Right cardiac atrium (tissue), 5 donors: ENCODE measurements around the gene SAXO2. TPM values are rescaled to one million over a fixed set of nuclear protein-coding genes. Genes with fewer than 3 reads are reported as not detected.
"Not testable (repeated sequence)": the region's sequence is repeated elsewhere in the genome, so short reads cannot be mapped to it uniquely, and the experiment has no call there.

Experiments used
- ATAC-seq, 2 donors: fragments of 200-7000 bp; cut with Tn5 transposase; one replicate each; pipeline versions ENCODE4 v1.8.0 to v1.9.1; 2020; ENCODE audit warnings: moderate library complexity in 2 of 2, mild to moderate bottlenecking in 1 of 2
- DNase-seq, 3 donors: peaks; one replicate each; pipeline ENCODE4 v3.0.0-alpha.2; 2020
- H3K27ac ChIP-seq: one replicate; pipeline ENCODE4 v1.5.1; 2013; ENCODE audit warnings: mild to moderate bottlenecking, low read length, control low read depth, moderate library complexity
- H3K27me3 ChIP-seq: one replicate; pipeline ENCODE4 v1.6.1; 2013; ENCODE audit not compliant: control insufficient read depth, insufficient read depth
- H3K4me1 ChIP-seq: one replicate; pipeline ENCODE4 v1.6.1; 2013; ENCODE audit warnings: low read length; ENCODE audit not compliant: control insufficient read depth, insufficient read depth
- H3K4me3 ChIP-seq: one replicate; pipeline ENCODE4 v1.5.1; 2013; ENCODE audit warnings: low read length, control low read depth
- H3K9me3 ChIP-seq: one replicate; pipeline ENCODE4 v1.6.1; 2013; ENCODE audit warnings: low read length; ENCODE audit not compliant: control insufficient read depth
- WGBS: extraction: QIAGEN DNeasy Blood & Tissue Kit; methylation state at CpG from one replicate; pipeline ENCODE4 v1.1.7; 2013; 5-methylcytosine and 5-hydroxymethylcytosine counted together
- intact Hi-C, 4 donors: fragments of 100-400 bp; cut with DNase I; formaldehyde crosslinking; loops; one replicate each; pipeline versions ENCODE4 v1.11.0 to v1.14.0; 2022 to 2023
- polyA plus RNA-seq: library from polyadenylated mRNA; stranded (reverse); fragments of 200-250 nt; gene quantifications from one replicate; pipeline ENCODE4 v1.2.3, GENCODE V29; 2013
- total RNA-seq, 4 donors: library from RNA; stranded (reverse); fragmentation: NEBNext Ultra II Directional; extraction: Animal tissue kit (Norgen Biotek cat#: 25700); gene quantifications; one replicate each; pipeline ENCODE4 v1.2.1, GENCODE V29; 2021
- donor health status: healthy with polysubstance abuse.
- donor health status: DM: no; HTN: yes; CAD: no.
- donor health status: DM: no; HTN: no; CAD: no.
- donor health status: DM: no; HTN: yes; CAD: no; lungs with severe emphysema.
- donor health status: DM: yes; HTN: yes; CAD: no.

Gene SAXO2
- total and polyA plus RNA-seq, 5 donors = 1.8 to 4.3 (median 2.6) TPM

- H3K27me3 ChIP-seq, H3K9me3 ChIP-seq, H3K4me1 ChIP-seq, H3K4me3 ChIP-seq, ATAC-seq, H3K27ac ChIP-seq, intact Hi-C loops, DNase-seq: not testable (repeated sequence)
- 53% methylated on average over 4 of the region's 4 CpGs for WGBS
Observed at GRCh38 chr15:82286475-82286874, 23.9 kb downstream of the SAXO2 start.

- H3K27ac ChIP-seq, H3K4me1 ChIP-seq, H3K4me3 ChIP-seq, ATAC-seq, H3K27me3 ChIP-seq, DNase-seq, H3K9me3 ChIP-seq, intact Hi-C loops: not testable (repeated sequence)
- WGBS = 85% methylated on average over 2 of the region's 2 CpGs
Observed at GRCh38 chr15:82288202-82288601, 25.6 kb downstream of the SAXO2 start.

GRCh38 chr15:82292271-82292670, 29.7 kb downstream of the SAXO2 start:
- Histone ChIP-seq H3K4me1 (no peaks in the 10 kb centered on the region), H3K27ac (no peak overlapping the region), H3K9me3 (no peaks in the 10 kb centered on the region), H3K27me3 (no peaks in the 10 kb centered on the region), H3K4me3 (no peak overlapping the region)
- DNase-seq (no peak), ATAC-seq (no peak)
- intact Hi-C loops = no loop called here
- WGBS = 81% methylated on average over 5 of the region's 5 CpGs

GRCh38 chr15:82294061-82294690, 31.6 kb downstream of the SAXO2 start:
- intact Hi-C loops = no loop called here
- DNase-seq (no peak), ATAC-seq (no peak)
- no peaks in the 10 kb centered on the region for H3K27me3 ChIP-seq
- no peak overlapping the region for H3K4me3 ChIP-seq
- H3K9me3 ChIP-seq = no peaks in the 10 kb centered on the region
- no peaks in the 10 kb centered on the region for H3K4me1 ChIP-seq
- WGBS = 47% methylated on average over 11 of the region's 11 CpGs
- H3K27ac ChIP-seq = no peak overlapping the region

GRCh38 chr15:82297546-82297945, 34.9 kb downstream of the SAXO2 start:
- 91% methylated on average over 5 of the region's 5 CpGs for WGBS
- intact Hi-C loops = no loop called here
- no peaks in the 10 kb centered on the region for H3K27me3 ChIP-seq

GRCh38 chr15:82298032-82298431, 35.4 kb downstream of the SAXO2 start:
- ATAC-seq = no peak
- peaks cover 2% of the 10 kb centered on the region for H3K4me1 ChIP-seq
- H3K9me3 ChIP-seq = no peaks in the 10 kb centered on the region
- intact Hi-C loops = no loop called here
- H3K27ac ChIP-seq = no peak overlapping the region
- H3K27me3 ChIP-seq = no peaks in the 10 kb centered on the region
- DNase-seq = no peak
- H3K4me3 ChIP-seq = no peak overlapping the region
- 92% methylated on average over 13 of the region's 13 CpGs for WGBS

More at GRCh38 chr15:82297546-82297945, 34.9 kb downstream of the SAXO2 start:
- Histone ChIP-seq H3K27ac (no peak overlapping the region), H3K4me3 (no peak overlapping the region), H3K4me1 (peaks cover 2% of the 10 kb centered on the region), H3K9me3 (no peaks in the 10 kb centered on the region)
- ATAC-seq (no peak), DNase-seq (no peak)

GRCh38 chr15:82298520-82298919, 35.9 kb downstream of the SAXO2 start:
- H3K9me3 ChIP-seq = no peaks in the 10 kb centered on the region
- no peak overlapping the region for H3K4me3 ChIP-seq
- no peak overlapping the region for H3K27ac ChIP-seq
- ATAC-seq = no peak
- DNase-seq = peak in 1 of 3 donors; percentile 61
- intact Hi-C loops = no loop called here
- H3K4me1 ChIP-seq = peaks cover 2% of the 10 kb centered on the region
- no peaks in the 10 kb centered on the region for H3K27me3 ChIP-seq
- 21% methylated on average over 44 of the region's 44 CpGs for WGBS

- H3K4me1 ChIP-seq, H3K4me3 ChIP-seq, H3K9me3 ChIP-seq, ATAC-seq, DNase-seq, H3K27me3 ChIP-seq, H3K27ac ChIP-seq, intact Hi-C loops: not testable (repeated sequence)
- 73% methylated on average over 3 of the region's 6 CpGs for WGBS
Observed at GRCh38 chr15:82299511-82299914, 36.9 kb downstream of the SAXO2 start.

- H3K9me3 ChIP-seq, H3K27me3 ChIP-seq, H3K4me1 ChIP-seq, intact Hi-C loops, H3K4me3 ChIP-seq: not testable (repeated sequence)
- peak in 2 of 3 donors; percentile 20 to 21 for DNase-seq
- ATAC-seq = peak; percentile 39 to 85
- H3K27ac ChIP-seq = peak overlapping the region; percentile 44
- 44% methylated on average over 6 of the region's 6 CpGs for WGBS
Observed at GRCh38 chr15:82300326-82300725, 37.7 kb downstream of the SAXO2 start.

GRCh38 chr15:82300883-82301282, 38.3 kb downstream of the SAXO2 start:
- Histone ChIP-seq H3K4me1 (peaks cover 2% of the 10 kb centered on the region), H3K4me3 (no peak overlapping the region), H3K9me3 (no peaks in the 10 kb centered on the region), H3K27ac (peak overlapping the region; percentile 44), H3K27me3 (no peaks in the 10 kb centered on the region)
- ATAC-seq = no peak
- intact Hi-C loops = no loop called here
- 88% methylated on average over 7 of the region's 7 CpGs for WGBS
- peak in 1 of 3 donors; percentile 24 for DNase-seq

- H3K27ac ChIP-seq = no peak overlapping the region
- peak in 1 of 3 donors; percentile 17 for DNase-seq
- no peaks in the 10 kb centered on the region for H3K9me3 ChIP-seq
- 77% methylated on average over 3 of the region's 3 CpGs for WGBS
- no peak for ATAC-seq
- intact Hi-C loops = no loop called here
- H3K4me1 ChIP-seq = peaks cover 2% of the 10 kb centered on the region
- no peaks in the 10 kb centered on the region for H3K27me3 ChIP-seq
- H3K4me3 ChIP-seq = no peak overlapping the region
Observed at GRCh38 chr15:82301296-82302016, 38.8 kb downstream of the SAXO2 start.
